ENCODE results near the gene ANGPTL4.

DNA sequence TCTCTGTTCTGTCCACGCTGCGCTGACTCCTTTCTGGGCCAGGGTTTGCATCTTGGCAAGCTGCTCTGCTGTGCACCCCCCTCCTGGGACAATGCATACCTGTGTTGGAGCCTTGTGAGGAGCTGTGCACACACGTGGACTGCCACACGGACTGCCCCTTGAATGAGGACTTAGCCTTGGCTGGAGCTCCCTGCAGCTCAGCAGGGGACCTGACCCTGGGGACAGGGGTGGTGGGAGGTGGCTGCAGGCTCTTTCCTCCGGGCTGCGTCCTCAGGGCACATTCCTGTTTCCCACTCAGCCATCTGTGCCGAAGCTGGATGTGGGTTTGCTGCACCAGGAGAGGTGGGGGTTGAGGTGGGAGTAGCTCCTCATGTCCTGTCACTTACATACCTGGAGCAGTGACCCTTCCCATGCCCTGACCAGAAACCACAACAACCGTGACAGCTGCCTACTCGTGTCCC lies 34.4 kb downstream of the ANGPTL4 start:
- no peak for TF ChIP-seq POLR2A (IDR thresholded peaks at IDR 0.05)
- no peak for TF ChIP-seq CTCF (IDR thresholded peaks at IDR 0.05)
